Effector CD4-positive, alpha-beta T cell (primary cell): ENCODE measurements around the gene PRKCA.
A peak's percentile ranks its signal among the peaks of the same experiment; 100 is the strongest.
"Not testable (repeated sequence)": the region's sequence is repeated elsewhere in the genome, so short reads cannot be mapped to it uniquely, and the experiment has no call there.

ENCODE experiments used
- DNase-seq: peaks from one replicate; pipeline ENCODE4 v3.0.0-alpha.2; 2020

PRKCA gene

GRCh38 chr17:66353937-66354401, 51.6 kb downstream of the PRKCA start:
- DNase-seq: no peak

GRCh38 chr17:66354472-66354871, 52.1 kb downstream of the PRKCA start:
- no peak for DNase-seq

GRCh38 chr17:66354981-66355380, 52.6 kb downstream of the PRKCA start:
- no peak for DNase-seq

- DNase-seq: no peak
Measured at GRCh38 chr17:66355510-66355909, 53.1 kb downstream of the PRKCA start.

- DNase-seq: no peak
Measured at GRCh38 chr17:66357037-66357436, 54.6 kb downstream of the PRKCA start.

GRCh38 chr17:66359351-66359750, 56.9 kb downstream of the PRKCA start:
- DNase-seq: no peak

GRCh38 chr17:66360961-66361565, 58.6 kb downstream of the PRKCA start:
- not testable (repeated sequence) for DNase-seq

GRCh38 chr17:66364508-66364907, 62.1 kb downstream of the PRKCA start:
- DNase-seq: no peak

- no peak for DNase-seq
Measured at GRCh38 chr17:66364990-66365490, 62.6 kb downstream of the PRKCA start.

GRCh38 chr17:66365903-66366302, 63.5 kb downstream of the PRKCA start:
- no peak for DNase-seq

- DNase-seq: no peak
Measured at GRCh38 chr17:66367107-66367506, 64.7 kb downstream of the PRKCA start.

- no peak for DNase-seq
Measured at GRCh38 chr17:66369830-66370229, 67.4 kb downstream of the PRKCA start.

- no peak for DNase-seq
Measured at GRCh38 chr17:66371561-66371960, 69.1 kb downstream of the PRKCA start.

GRCh38 chr17:66372182-66372581, 69.8 kb downstream of the PRKCA start:
- DNase-seq: no peak

- no peak for DNase-seq
Measured at GRCh38 chr17:66373079-66373478, 70.7 kb downstream of the PRKCA start.

- peak; percentile 39 for DNase-seq
Measured at GRCh38 chr17:66373944-66374817, 71.8 kb downstream of the PRKCA start.

- no peak for DNase-seq
Measured at GRCh38 chr17:66375121-66375520, 72.7 kb downstream of the PRKCA start.

- no peak for DNase-seq
Measured at GRCh38 chr17:66378296-66378695, 75.9 kb downstream of the PRKCA start.

GRCh38 chr17:66379544-66379943, 77.1 kb downstream of the PRKCA start:
- no peak for DNase-seq

- DNase-seq: no peak
Measured at GRCh38 chr17:66379996-66380395, 77.6 kb downstream of the PRKCA start.

GRCh38 chr17:66381701-66382362, 79.4 kb downstream of the PRKCA start:
- no peak for DNase-seq

GRCh38 chr17:66383333-66383732, 80.9 kb downstream of the PRKCA start:
- DNase-seq: no peak
